ENCODE data around the gene KMT2D.

Gene KMT2D

GRCh38 chr12:49043241-49043640 is 17.4 kb downstream of the KMT2D start:
- Histone ChIP-seq H3K36me3 (ENCODE audit: control insufficient read depth, insufficient read depth, low read length) (peaks cover 98% of the 10 kb centered on the region), H3K27me3 (replicated peaks; ENCODE audit: control insufficient read depth, insufficient read depth, low read length, poor library complexity, severe bottlenecking) (no peaks in the 10 kb centered on the region), H3K4me1 (ENCODE audit: control insufficient read depth, insufficient read depth, low read length, poor library complexity, severe bottlenecking) (peaks cover 4% of the 10 kb centered on the region), H3K9me3 (ENCODE audit: control insufficient read depth, low read length) (no peaks in the 10 kb centered on the region), H3K27ac (ENCODE audit: insufficient read depth, low read length, poor library complexity, severe bottlenecking) (no peak overlapping the region), H3K4me3 (ENCODE audit: insufficient read depth, low read depth, low read length, poor library complexity, severe bottlenecking) (no peak overlapping the region)
- no peak for DNase-seq

DNA sequence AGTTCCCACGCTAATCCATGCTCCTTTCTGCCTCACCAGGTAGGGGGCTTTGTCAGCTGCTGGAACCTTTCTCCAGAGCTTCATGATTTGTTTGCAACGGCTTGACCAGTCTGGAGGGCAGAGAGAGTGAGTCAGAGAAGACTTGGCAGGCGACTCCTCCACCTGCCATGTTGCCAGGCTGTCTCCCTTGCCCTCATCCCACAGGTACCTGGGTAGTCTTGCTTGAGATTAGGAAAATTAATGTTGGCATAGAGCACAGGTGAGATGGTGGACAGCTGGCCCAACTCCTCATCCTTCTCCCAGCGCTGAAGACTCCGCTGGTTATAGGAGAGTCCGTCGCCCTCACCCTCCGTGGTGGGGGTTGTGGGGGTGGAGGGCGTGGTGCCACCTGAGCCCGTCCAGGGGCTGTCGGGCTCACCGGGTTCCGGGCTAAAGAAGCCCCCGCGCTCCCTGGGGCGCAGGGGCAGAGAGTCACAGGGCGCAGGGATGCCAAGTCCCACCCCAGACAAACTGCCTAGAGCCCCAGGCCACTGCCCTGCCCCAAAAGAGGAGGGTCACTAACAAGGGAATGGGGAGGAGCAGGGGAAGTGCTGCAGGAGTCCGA is 18.6 kb downstream of the KMT2D start:
- Histone ChIP-seq H3K36me3 (ENCODE audit: control insufficient read depth, insufficient read depth, low read length) (peaks cover 98% of the 10 kb centered on the region), H3K27ac (ENCODE audit: insufficient read depth, low read length, poor library complexity, severe bottlenecking) (no peak overlapping the region), H3K4me3 (ENCODE audit: insufficient read depth, low read depth, low read length, poor library complexity, severe bottlenecking) (no peak overlapping the region), H3K4me1 (ENCODE audit: control insufficient read depth, insufficient read depth, low read length, poor library complexity, severe bottlenecking) (peaks cover 4% of the 10 kb centered on the region), H3K9me3 (ENCODE audit: control insufficient read depth, low read length) (no peaks in the 10 kb centered on the region), H3K27me3 (replicated peaks; ENCODE audit: control insufficient read depth, insufficient read depth, low read length, poor library complexity, severe bottlenecking) (no peaks in the 10 kb centered on the region)
- no peak for DNase-seq

GRCh38 chr12:49041036-49041880 is 19.3 kb downstream of the KMT2D start:
- Histone ChIP-seq H3K9me3 (ENCODE audit: control insufficient read depth, low read length) (no peaks in the 10 kb centered on the region), H3K36me3 (ENCODE audit: control insufficient read depth, insufficient read depth, low read length) (peaks cover 97% of the 10 kb centered on the region), H3K4me3 (ENCODE audit: insufficient read depth, low read depth, low read length, poor library complexity, severe bottlenecking) (no peak overlapping the region), H3K27me3 (replicated peaks; ENCODE audit: control insufficient read depth, insufficient read depth, low read length, poor library complexity, severe bottlenecking) (no peaks in the 10 kb centered on the region), H3K27ac (ENCODE audit: insufficient read depth, low read length, poor library complexity, severe bottlenecking) (no peak overlapping the region), H3K4me1 (ENCODE audit: control insufficient read depth, insufficient read depth, low read length, poor library complexity, severe bottlenecking) (peaks cover 4% of the 10 kb centered on the region)
- no peak for DNase-seq

GRCh38 chr12:49040364-49040855 is 20.2 kb downstream of the KMT2D start:
- DNase-seq = no peak
- peaks cover 4% of the 10 kb centered on the region for H3K4me1 ChIP-seq (ENCODE audit: control insufficient read depth, insufficient read depth, low read length, poor library complexity, severe bottlenecking)
- peaks cover 89% of the 10 kb centered on the region for H3K36me3 ChIP-seq (ENCODE audit: control insufficient read depth, insufficient read depth, low read length)
- H3K9me3 ChIP-seq (ENCODE audit: control insufficient read depth, low read length) = no peaks in the 10 kb centered on the region
- H3K4me3 ChIP-seq (ENCODE audit: insufficient read depth, low read depth, low read length, poor library complexity, severe bottlenecking) = no peak overlapping the region
- no peak overlapping the region for H3K27ac ChIP-seq (ENCODE audit: insufficient read depth, low read length, poor library complexity, severe bottlenecking)
- H3K27me3 ChIP-seq (replicated peaks; ENCODE audit: control insufficient read depth, insufficient read depth, low read length, poor library complexity, severe bottlenecking) = no peaks in the 10 kb centered on the region

DNA sequence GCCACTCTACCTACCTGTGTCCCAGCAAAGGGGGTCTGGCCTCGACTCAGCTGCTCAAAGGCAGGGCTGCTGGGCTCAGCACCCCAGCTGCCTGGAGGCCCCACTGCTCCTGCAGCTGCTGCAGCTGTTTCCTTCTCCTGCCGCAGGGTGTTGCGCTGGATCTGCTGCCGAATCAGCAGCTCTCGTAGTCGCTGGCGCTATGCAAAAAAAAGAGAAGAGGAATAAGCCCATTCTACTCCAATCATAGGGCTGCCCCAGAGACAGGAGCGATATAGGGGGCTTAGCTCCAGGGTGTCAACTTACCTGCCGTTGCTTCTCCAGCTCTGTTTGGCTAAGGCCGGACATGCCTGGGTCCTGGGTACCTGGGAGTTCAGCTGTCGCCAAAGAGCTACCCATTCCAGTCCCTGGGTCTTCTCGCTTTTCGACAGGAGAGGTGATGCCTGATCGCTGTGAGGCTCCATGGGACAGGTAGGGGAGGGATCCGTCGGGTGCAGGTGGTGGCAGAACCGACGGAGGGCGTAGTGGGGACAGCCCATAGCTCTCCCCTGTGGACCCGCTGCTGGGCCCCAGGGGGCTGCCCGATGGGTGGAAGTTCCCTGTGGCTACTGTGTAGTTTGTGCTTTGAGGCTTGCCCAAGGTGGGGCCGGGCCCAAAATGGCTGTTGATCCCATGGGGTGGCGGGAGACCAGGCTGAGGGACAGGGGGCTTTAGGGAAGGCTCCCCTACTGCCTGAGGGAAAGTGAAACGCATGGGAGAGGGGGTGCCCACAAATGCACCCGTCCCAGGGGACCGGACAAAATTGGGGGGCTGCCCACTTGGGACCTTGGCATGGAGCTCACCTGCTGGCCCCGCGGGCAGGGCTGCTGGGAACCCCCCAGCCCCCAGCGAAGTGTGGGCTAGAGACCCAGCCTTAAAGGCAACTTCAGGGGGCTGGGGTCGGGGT is 20.9 kb downstream of the KMT2D start:
- peaks cover 87% of the 10 kb centered on the region for H3K36me3 ChIP-seq (ENCODE audit: control insufficient read depth, insufficient read depth, low read length)
- H3K27ac ChIP-seq (ENCODE audit: insufficient read depth, low read length, poor library complexity, severe bottlenecking) = no peak overlapping the region

GRCh38 chr12:49038291-49038955 is 22.2 kb downstream of the KMT2D start:
- Histone ChIP-seq H3K4me3 (ENCODE audit: insufficient read depth, low read depth, low read length, poor library complexity, severe bottlenecking) (no peak overlapping the region), H3K36me3 (ENCODE audit: control insufficient read depth, insufficient read depth, low read length) (peaks cover 86% of the 10 kb centered on the region), H3K9me3 (ENCODE audit: control insufficient read depth, low read length) (no peaks in the 10 kb centered on the region), H3K27me3 (replicated peaks; ENCODE audit: control insufficient read depth, insufficient read depth, low read length, poor library complexity, severe bottlenecking) (no peaks in the 10 kb centered on the region), H3K4me1 (ENCODE audit: control insufficient read depth, insufficient read depth, low read length, poor library complexity, severe bottlenecking) (no peaks in the 10 kb centered on the region), H3K27ac (ENCODE audit: insufficient read depth, low read length, poor library complexity, severe bottlenecking) (no peak overlapping the region)
- DNase-seq = no peak

More for the DNA sequence above, 20.9 kb downstream of the KMT2D start:
- DNase-seq = no peak
- H3K4me3 ChIP-seq (ENCODE audit: insufficient read depth, low read depth, low read length, poor library complexity, severe bottlenecking) = no peak overlapping the region
- peaks cover 4% of the 10 kb centered on the region for H3K4me1 ChIP-seq (ENCODE audit: control insufficient read depth, insufficient read depth, low read length, poor library complexity, severe bottlenecking)
- H3K27me3 ChIP-seq (replicated peaks; ENCODE audit: control insufficient read depth, insufficient read depth, low read length, poor library complexity, severe bottlenecking) = no peaks in the 10 kb centered on the region
- H3K9me3 ChIP-seq (ENCODE audit: control insufficient read depth, low read length) = no peaks in the 10 kb centered on the region

- DNase-seq = no peak
- Histone ChIP-seq H3K27me3 (replicated peaks; ENCODE audit: control insufficient read depth, insufficient read depth, low read length, poor library complexity, severe bottlenecking) (no peaks in the 10 kb centered on the region), H3K27ac (ENCODE audit: insufficient read depth, low read length, poor library complexity, severe bottlenecking) (no peak overlapping the region), H3K36me3 (ENCODE audit: control insufficient read depth, insufficient read depth, low read length) (peaks cover 86% of the 10 kb centered on the region), H3K4me3 (ENCODE audit: insufficient read depth, low read depth, low read length, poor library complexity, severe bottlenecking) (no peak overlapping the region), H3K4me1 (ENCODE audit: control insufficient read depth, insufficient read depth, low read length, poor library complexity, severe bottlenecking) (no peaks in the 10 kb centered on the region), H3K9me3 (ENCODE audit: control insufficient read depth, low read length) (no peaks in the 10 kb centered on the region)
These were observed 22.7 kb downstream of the KMT2D start for GRCh38 chr12:49037947-49038237.

DNA sequence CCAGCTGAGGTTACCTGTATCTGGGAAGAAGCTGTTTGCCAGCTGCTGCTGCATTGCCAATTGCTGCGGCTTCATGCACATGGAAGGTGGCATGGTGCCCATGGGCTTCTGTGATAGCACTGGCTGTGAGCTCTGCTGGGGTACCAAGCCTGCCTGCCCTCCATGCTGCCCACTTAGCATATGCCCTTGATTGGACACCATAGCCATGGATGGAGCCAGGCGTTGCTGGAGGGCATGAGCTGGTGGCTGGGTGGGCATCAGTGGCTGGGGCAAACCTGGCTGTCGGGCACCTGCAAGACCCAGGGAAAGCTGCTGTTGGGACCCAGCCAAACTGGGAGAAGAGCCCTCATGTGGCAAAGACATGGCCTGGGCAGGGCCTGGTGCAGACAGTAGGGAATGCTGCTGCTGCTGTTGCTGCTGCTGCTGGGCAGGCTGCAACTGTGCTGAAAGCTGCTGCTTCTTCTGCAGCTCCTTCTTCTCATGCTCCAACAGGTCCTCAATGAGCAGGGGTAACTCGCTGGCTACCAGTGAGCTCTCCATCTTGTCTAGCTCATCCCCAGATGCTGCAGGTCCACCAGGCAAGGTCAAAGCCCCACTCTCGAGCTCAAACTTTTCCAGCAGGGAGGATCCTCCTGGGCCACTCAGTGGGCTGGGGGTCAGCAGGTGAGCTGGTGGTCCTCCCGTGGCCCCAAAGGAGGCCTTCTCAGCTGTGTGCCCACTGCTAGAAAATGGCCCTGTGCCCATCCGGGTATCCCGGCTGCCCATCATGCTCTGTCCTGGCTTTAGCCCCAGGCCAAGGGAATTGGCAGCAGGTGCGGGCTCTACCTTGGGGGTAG is 23.3 kb downstream of the KMT2D start:
- Histone ChIP-seq H3K4me3 (ENCODE audit: insufficient read depth, low read depth, low read length, poor library complexity, severe bottlenecking) (no peak overlapping the region), H3K9me3 (ENCODE audit: control insufficient read depth, low read length) (no peaks in the 10 kb centered on the region), H3K4me1 (ENCODE audit: control insufficient read depth, insufficient read depth, low read length, poor library complexity, severe bottlenecking) (no peaks in the 10 kb centered on the region), H3K27me3 (replicated peaks; ENCODE audit: control insufficient read depth, insufficient read depth, low read length, poor library complexity, severe bottlenecking) (no peaks in the 10 kb centered on the region), H3K27ac (ENCODE audit: insufficient read depth, low read length, poor library complexity, severe bottlenecking) (no peak overlapping the region), H3K36me3 (ENCODE audit: control insufficient read depth, insufficient read depth, low read length) (peaks cover 86% of the 10 kb centered on the region)
- no peak for DNase-seq

- Histone ChIP-seq H3K9me3 (ENCODE audit: control insufficient read depth, low read length) (no peaks in the 10 kb centered on the region), H3K4me1 (ENCODE audit: control insufficient read depth, insufficient read depth, low read length, poor library complexity, severe bottlenecking) (no peaks in the 10 kb centered on the region), H3K27me3 (replicated peaks; ENCODE audit: control insufficient read depth, insufficient read depth, low read length, poor library complexity, severe bottlenecking) (no peaks in the 10 kb centered on the region), H3K4me3 (ENCODE audit: insufficient read depth, low read depth, low read length, poor library complexity, severe bottlenecking) (no peak overlapping the region), H3K36me3 (ENCODE audit: control insufficient read depth, insufficient read depth, low read length) (peaks cover 84% of the 10 kb centered on the region), H3K27ac (ENCODE audit: insufficient read depth, low read length, poor library complexity, severe bottlenecking) (no peak overlapping the region)
- DNase-seq = no peak
These were observed 24.6 kb downstream of the KMT2D start for GRCh38 chr12:49036029-49036428.
